GM18951 (cell line): ENCODE results near the gene PTPRF.

Experiments used
- POLR2A ChIP-seq: IDR thresholded peaks from 4 replicates; pipeline ENCODE4 v1.6.1; 2011; ENCODE audit warnings: mild to moderate bottlenecking; ENCODE audit not compliant: insufficient read length, insufficient read depth; ENCODE audit errors: extremely low read depth
- in situ Hi-C: fragments of 300-500 bp; cut with MboI; formaldehyde crosslinking; loops from one replicate; pipeline ENCODE4 v1.12.0; 2022; ENCODE audit warnings: low sequenced_read_pairs, mixed read lengths, inconsistent platforms; ENCODE audit not compliant: unreplicated experiment

PTPRF gene

GRCh38 chr1:43610339-43610738 lies 79.7 kb downstream of the PTPRF start:
- in situ Hi-C loops = no loop called here
- no peak for TF ChIP-seq POLR2A

- in situ Hi-C loops = no loop called here
- TF ChIP-seq POLR2A = no peak
These were observed 81.3 kb downstream of the PTPRF start for GRCh38 chr1:43611950-43612349.

GRCh38 chr1:43612406-43612805 lies 81.7 kb downstream of the PTPRF start:
- in situ Hi-C loops = no loop called here
- TF ChIP-seq POLR2A = no peak

- TF ChIP-seq POLR2A = no peak
These were observed 82.6 kb downstream of the PTPRF start for GRCh38 chr1:43613075-43613942.

GRCh38 chr1:43614211-43614610 lies 83.5 kb downstream of the PTPRF start:
- in situ Hi-C loops = no loop called here
- no peak for TF ChIP-seq POLR2A

More at GRCh38 chr1:43613075-43613942, 82.6 kb downstream of the PTPRF start:
- in situ Hi-C loops = no loop called here

- TF ChIP-seq POLR2A = no peak
- in situ Hi-C loops = no loop called here
These were observed 84.2 kb downstream of the PTPRF start for GRCh38 chr1:43614891-43615290.

- in situ Hi-C loops = no loop called here
- TF ChIP-seq POLR2A = no peak
These were observed 85.7 kb downstream of the PTPRF start for GRCh38 chr1:43616383-43616782.

- TF ChIP-seq POLR2A = no peak
- in situ Hi-C loops = no loop called here
These were observed 86.3 kb downstream of the PTPRF start for GRCh38 chr1:43617011-43617410.

GRCh38 chr1:43617668-43618067 lies 87.0 kb downstream of the PTPRF start:
- in situ Hi-C loops = no loop called here
- TF ChIP-seq POLR2A = no peak

- TF ChIP-seq POLR2A = no peak
- in situ Hi-C loops = no loop called here
These were observed 88.0 kb downstream of the PTPRF start for GRCh38 chr1:43618521-43619313.

- in situ Hi-C loops = no loop called here
- TF ChIP-seq POLR2A = no peak
These were observed 88.7 kb downstream of the PTPRF start for GRCh38 chr1:43619314-43619790.

- TF ChIP-seq POLR2A = no peak
- in situ Hi-C loops = no loop called here
These were observed 89.6 kb downstream of the PTPRF start for GRCh38 chr1:43619996-43620920.

GRCh38 chr1:43620956-43621355 lies 90.3 kb downstream of the PTPRF start:
- in situ Hi-C loops = no loop called here
- no peak for TF ChIP-seq POLR2A
